T follicular helper cell (primary cell): Measurements from ENCODE around the gene DMBT1.

Experiments
- DNase-seq: peaks from one replicate; pipeline ENCODE4 v3.0.0-alpha.2; 2020; ENCODE audit warnings: low read depth

The DMBT1 gene

GRCh38 chr10:122646511-122647382, 86.2 kb downstream of the DMBT1 start:
- no peak for DNase-seq

GRCh38 chr10:122647383-122647968, 86.9 kb downstream of the DMBT1 start:
- DNase-seq, result no peak

GRCh38 chr10:122648599-122649428, 88.3 kb downstream of the DMBT1 start:
- DNase-seq, result no peak

GRCh38 chr10:122649903-122650302, 89.3 kb downstream of the DMBT1 start:
- DNase-seq, result no peak

- DNase-seq, result no peak
These were observed 89.8 kb downstream of the DMBT1 start for GRCh38 chr10:122650331-122650730.

GRCh38 chr10:122655524-122656307, 95.2 kb downstream of the DMBT1 start:
- no peak for DNase-seq

GRCh38 chr10:122656308-122656705, 95.8 kb downstream of the DMBT1 start:
- no peak for DNase-seq

- no peak for DNase-seq
These were observed 96.2 kb downstream of the DMBT1 start for GRCh38 chr10:122656741-122657140.

- no peak for DNase-seq
These were observed 96.7 kb downstream of the DMBT1 start for GRCh38 chr10:122657255-122657654.

- no peak for DNase-seq
These were observed 97.2 kb downstream of the DMBT1 start for GRCh38 chr10:122657729-122658128.

GRCh38 chr10:122658356-122659049, 97.9 kb downstream of the DMBT1 start:
- no peak for DNase-seq

GRCh38 chr10:122659126-122659525, 98.6 kb downstream of the DMBT1 start:
- no peak for DNase-seq

GRCh38 chr10:122659651-122660050, 99.1 kb downstream of the DMBT1 start:
- no peak for DNase-seq

GRCh38 chr10:122660696-122661095, 100.1 kb downstream of the DMBT1 start:
- no peak for DNase-seq

GRCh38 chr10:122662231-122662630, 101.7 kb downstream of the DMBT1 start:
- no peak for DNase-seq

GRCh38 chr10:122663516-122664130, 103.1 kb downstream of the DMBT1 start:
- DNase-seq, result no peak

GRCh38 chr10:122664501-122664900, 103.9 kb downstream of the DMBT1 start:
- no peak for DNase-seq

GRCh38 chr10:122665329-122665860, 104.8 kb downstream of the DMBT1 start:
- DNase-seq, result no peak

- DNase-seq, result no peak
These were observed 105.4 kb downstream of the DMBT1 start for GRCh38 chr10:122665946-122666345.

- DNase-seq, result no peak
These were observed 108.5 kb downstream of the DMBT1 start for GRCh38 chr10:122669045-122669444.
